Measurements from ENCODE around the gene ZFYVE28.

- TF ChIP-seq, protein P1, sequence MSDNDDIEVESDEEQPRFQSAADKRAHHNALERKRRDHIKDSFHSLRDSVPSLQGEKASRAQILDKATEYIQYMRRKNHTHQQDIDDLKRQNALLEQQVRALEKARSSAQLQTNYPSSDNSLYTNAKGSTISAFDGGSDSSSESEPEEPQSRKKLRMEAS (IDR thresholded peaks at IDR 0.05; ENCODE audit: low read depth): no peak
- TF ChIP-seq SMC3 (IDR thresholded peaks at IDR 0.05; ENCODE audit: low read depth, low read length) (no peak), YY1 (IDR thresholded peaks at IDR 0.05; ENCODE audit: low read depth) (no peak), CTCF (IDR thresholded peaks at IDR 0.05) (no peak), TCF12 (IDR thresholded peaks at IDR 0.05) (no peak), POLR2AphosphoS5 (IDR thresholded peaks at IDR 0.05; ENCODE audit: low read depth, low read length) (no peak)
- TF ChIP-seq, protein P2, sequence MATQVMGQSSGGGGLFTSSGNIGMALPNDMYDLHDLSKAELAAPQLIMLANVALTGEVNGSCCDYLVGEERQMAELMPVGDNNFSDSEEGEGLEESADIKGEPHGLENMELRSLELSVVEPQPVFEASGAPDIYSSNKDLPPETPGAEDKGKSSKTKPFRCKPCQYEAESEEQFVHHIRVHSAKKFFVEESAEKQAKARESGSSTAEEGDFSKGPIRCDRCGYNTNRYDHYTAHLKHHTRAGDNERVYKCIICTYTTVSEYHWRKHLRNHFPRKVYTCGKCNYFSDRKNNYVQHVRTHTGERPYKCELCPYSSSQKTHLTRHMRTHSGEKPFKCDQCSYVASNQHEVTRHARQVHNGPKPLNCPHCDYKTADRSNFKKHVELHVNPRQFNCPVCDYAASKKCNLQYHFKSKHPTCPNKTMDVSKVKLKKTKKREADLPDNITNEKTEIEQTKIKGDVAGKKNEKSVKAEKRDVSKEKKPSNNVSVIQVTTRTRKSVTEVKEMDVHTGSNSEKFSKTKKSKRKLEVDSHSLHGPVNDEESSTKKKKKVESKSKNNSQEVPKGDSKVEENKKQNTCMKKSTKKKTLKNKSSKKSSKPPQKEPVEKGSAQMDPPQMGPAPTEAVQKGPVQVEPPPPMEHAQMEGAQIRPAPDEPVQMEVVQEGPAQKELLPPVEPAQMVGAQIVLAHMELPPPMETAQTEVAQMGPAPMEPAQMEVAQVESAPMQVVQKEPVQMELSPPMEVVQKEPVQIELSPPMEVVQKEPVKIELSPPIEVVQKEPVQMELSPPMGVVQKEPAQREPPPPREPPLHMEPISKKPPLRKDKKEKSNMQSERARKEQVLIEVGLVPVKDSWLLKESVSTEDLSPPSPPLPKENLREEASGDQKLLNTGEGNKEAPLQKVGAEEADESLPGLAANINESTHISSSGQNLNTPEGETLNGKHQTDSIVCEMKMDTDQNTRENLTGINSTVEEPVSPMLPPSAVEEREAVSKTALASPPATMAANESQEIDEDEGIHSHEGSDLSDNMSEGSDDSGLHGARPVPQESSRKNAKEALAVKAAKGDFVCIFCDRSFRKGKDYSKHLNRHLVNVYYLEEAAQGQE (IDR thresholded peaks at IDR 0.05; ENCODE audit: low read depth, low read length): no peak
Observed at GRCh38 chr4:2247128-2248043, 171.1 kb downstream of the ZFYVE28 start.

All from SK-N-SH (cell line).